OCI-LY7 (cell line): ENCODE results near the gene NR5A2. TPM values are rescaled to one million over a fixed set of nuclear protein-coding genes. Genes with fewer than 3 reads are reported as not detected.

Experiments used
- BruUV-seq: library from RNA; stranded (reverse); fragments of 400-500 nt; replicated peaks from 2 replicates; lab custom pipeline; 2021; lab: Mats Ljungman, UMichigan
- CTCF ChIA-PET: fragments of 300-600 bp; sonication (Branson Sonifier 250); formaldehyde crosslinking; loops from one replicate; lab custom pipeline; 2022; ENCODE audit warnings: antibody characterized with exemption; ENCODE audit not compliant: unreplicated experiment; lab: Charles Lee
- POLR2A ChIA-PET: fragments of 300-600 bp; sonication (Branson Sonifier 250); formaldehyde crosslinking; loops from one replicate; lab custom pipeline; 2022; ENCODE audit warnings: antibody characterized with exemption; lab: Charles Lee
- DNase-seq: peaks from one replicate; pipeline ENCODE4 v3.0.0-alpha.2; 2015; ENCODE audit warnings: low spot score
- H2AFZ ChIP-seq: fragments of 200-600 bp; sonication (generic), shearing (Covaris generic); 2 replicates; pipeline ENCODE4 v1.6.1; 2014; ENCODE audit warnings: mild to moderate bottlenecking, antibody characterized with exemption, low read length, moderate library complexity
- H3K27ac ChIP-seq: fragments of 200-600 bp; sonication (generic); 2 replicates; pipeline ENCODE4 v1.5.1; 2014; ENCODE audit warnings: mixed run types, low read depth, mild to moderate bottlenecking, moderate library complexity, low read length, inconsistent platforms; ENCODE audit not compliant: poor library complexity, severe bottlenecking
- H3K36me3 ChIP-seq: fragments of 200-600 bp; sonication (generic); 2 replicates; pipeline ENCODE4 v1.6.1; 2014; ENCODE audit warnings: mild to moderate bottlenecking, antibody characterized with exemption, low read length, moderate library complexity, mixed read lengths; ENCODE audit not compliant: insufficient read depth
- H3K4me1 ChIP-seq: fragments of 200-600 bp; sonication (generic); 2 replicates; pipeline ENCODE4 v1.5.1; 2014; ENCODE audit warnings: mild to moderate bottlenecking, low read length; ENCODE audit not compliant: insufficient read depth, poor library complexity, severe bottlenecking
- H3K4me2 ChIP-seq: fragments of 200-600 bp; sonication (generic); 2 replicates; pipeline ENCODE4 v1.6.1; 2014; ENCODE audit warnings: mild to moderate bottlenecking, low read length
- H3K4me3 ChIP-seq: fragments of 200-600 bp; sonication (generic); 2 replicates; pipeline ENCODE4 v1.5.1; 2014; ENCODE audit warnings: mild to moderate bottlenecking, low read depth, low read length; ENCODE audit not compliant: poor library complexity, severe bottlenecking
- H3K79me2 ChIP-seq: fragments of 200-600 bp; sonication (generic); 2 replicates; pipeline ENCODE4 v1.6.1; 2016; ENCODE audit warnings: low read depth, mild to moderate bottlenecking, low read length, moderate library complexity, mixed read lengths; ENCODE audit not compliant: insufficient read depth
- H3K9me2 ChIP-seq: fragments of 200-600 bp; sonication (generic); 2 replicates; pipeline ENCODE4 v1.6.1; 2016; ENCODE audit warnings: mild to moderate bottlenecking, low read length, mixed read lengths; ENCODE audit not compliant: insufficient read depth
- H3K9me3 ChIP-seq: fragments of 200-600 bp; sonication (generic); 2 replicates; pipeline ENCODE4 v1.6.1; 2014; ENCODE audit warnings: mild to moderate bottlenecking, mixed run types, low read length, mixed read lengths
- H4K20me1 ChIP-seq: fragments of 200-600 bp; sonication (generic); 2 replicates; pipeline ENCODE4 v1.6.1; 2014; ENCODE audit warnings: mild to moderate bottlenecking, antibody characterized with exemption, low read length, moderate library complexity, mixed read lengths; ENCODE audit not compliant: insufficient read depth
- CTCF ChIP-seq: fragments of 200-600 bp; sonication (generic); conservative IDR thresholded peaks from 2 replicates; pipeline ENCODE4 v1.5.1; 2014; ENCODE audit warnings: mild to moderate bottlenecking, antibody characterized with exemption, low read length, moderate library complexity, mixed read lengths
- EZH2phosphoT487 ChIP-seq: fragments of 200-600 bp; sonication (generic); IDR thresholded peaks from 2 replicates; pipeline ENCODE4 v1.6.1; 2018; ENCODE audit warnings: low read depth, borderline replicate concordance, mild to moderate bottlenecking, mixed run types, antibody characterized with exemption, low read length, moderate library complexity, mixed read lengths
- intact Hi-C: fragments of 100-400 bp; cut with micrococcal nuclease; formaldehyde crosslinking; loops from one replicate; pipeline ENCODE4 v1.10.0; 2022; ENCODE audit not compliant: unreplicated experiment
- total RNA-seq, 2 experiments: library from RNA; depleted of rRNA in 1 of 2; stranded (reverse); fragments of >200 nt in 1 of 2; shearing (Covaris generic) in 1 of 2; gene quantifications; 2 replicates each; pipeline ENCODE4 v1.2.3, GENCODE V29; 2014 to 2022

NR5A2 gene
- total RNA-seq, 2 experiments from 2014 or later, result 2.3 to 3.9 TPM

GRCh38 chr1:200048244-200048643 is 20.7 kb downstream of the NR5A2 start:
- POLR2A ChIA-PET, result interaction anchor here (0.6 to 1.0 kb wide), 3 partner anchors 12 to 33 kb away, joined by 3 to 5 read pairs (median 3); no protein-coding TSS in a partner anchor

GRCh38 chr1:200049810-200050209 is 22.3 kb downstream of the NR5A2 start:
- H3K27ac ChIP-seq, result no peak overlapping the region
- no peak for DNase-seq
- CTCF ChIA-PET, result no interaction called here
- intact Hi-C loops, result no loop called here
- no peaks in the 10 kb centered on the region for H3K9me2 ChIP-seq
- H2AFZ ChIP-seq, result no peak overlapping the region
- no peaks in the 10 kb centered on the region for H3K79me2 ChIP-seq
- H3K9me3 ChIP-seq, result no peaks in the 10 kb centered on the region
- H3K4me1 ChIP-seq, result no peaks in the 10 kb centered on the region
- TF ChIP-seq CTCF (no peak), EZH2phosphoT487 (no peak)
- H3K4me3 ChIP-seq, result no peak overlapping the region
- no TSS peak for BruUV-seq
- POLR2A ChIA-PET, result no interaction called here
- H4K20me1 ChIP-seq, result no peaks in the 10 kb centered on the region
- H3K36me3 ChIP-seq, result no peaks in the 10 kb centered on the region
- H3K4me2 ChIP-seq, result no peak overlapping the region

More at GRCh38 chr1:200048244-200048643, 20.7 kb downstream of the NR5A2 start:
- H2AFZ ChIP-seq, result no peak overlapping the region
- H3K9me2 ChIP-seq, result no peaks in the 10 kb centered on the region
- DNase-seq, result no peak
- no peaks in the 10 kb centered on the region for H3K4me1 ChIP-seq
- H3K27ac ChIP-seq, result no peak overlapping the region
- no peak overlapping the region for H3K4me2 ChIP-seq
- H3K4me3 ChIP-seq, result no peak overlapping the region
- CTCF ChIA-PET, result interaction anchor here (0.6 to 0.7 kb wide), 2 partner anchors 9 to 442 kb away, joined by 3 read pairs; no protein-coding TSS in a partner anchor
- H4K20me1 ChIP-seq, result no peaks in the 10 kb centered on the region
- H3K36me3 ChIP-seq, result no peaks in the 10 kb centered on the region
- TF ChIP-seq EZH2phosphoT487 (no peak), CTCF (no peak)
- no peaks in the 10 kb centered on the region for H3K79me2 ChIP-seq
- BruUV-seq, result no TSS peak
- intact Hi-C loops, result no loop called here
- H3K9me3 ChIP-seq, result no peaks in the 10 kb centered on the region

GRCh38 chr1:200051620-200052019 is 24.1 kb downstream of the NR5A2 start:
- Histone ChIP-seq H3K9me2 (no peaks in the 10 kb centered on the region), H4K20me1 (no peaks in the 10 kb centered on the region), H2AFZ (no peak overlapping the region), H3K4me2 (no peak overlapping the region), H3K9me3 (no peaks in the 10 kb centered on the region), H3K27ac (no peak overlapping the region), H3K4me1 (no peaks in the 10 kb centered on the region), H3K36me3 (no peaks in the 10 kb centered on the region), H3K79me2 (no peaks in the 10 kb centered on the region), H3K4me3 (no peak overlapping the region)
- TF ChIP-seq EZH2phosphoT487, result no peak
- no peak for TF ChIP-seq CTCF
- no peak for DNase-seq
- ChIA-PET POLR2A (no interaction called here), CTCF (no interaction called here)
- intact Hi-C loops, result no loop called here
- BruUV-seq, result no TSS peak
